SKM-1 (cell line): ENCODE results near the gene HIRA.
"Not testable (repeated sequence)": the region's sequence is repeated elsewhere in the genome, so short reads cannot be mapped to it uniquely, and the experiment has no call there.

Experiments
- DNase-seq: peaks from one replicate; lab custom pipeline; 2025; ENCODE audit not compliant: unreplicated experiment; lab: John Stamatoyannopoulos, UW

Gene HIRA

DNA sequence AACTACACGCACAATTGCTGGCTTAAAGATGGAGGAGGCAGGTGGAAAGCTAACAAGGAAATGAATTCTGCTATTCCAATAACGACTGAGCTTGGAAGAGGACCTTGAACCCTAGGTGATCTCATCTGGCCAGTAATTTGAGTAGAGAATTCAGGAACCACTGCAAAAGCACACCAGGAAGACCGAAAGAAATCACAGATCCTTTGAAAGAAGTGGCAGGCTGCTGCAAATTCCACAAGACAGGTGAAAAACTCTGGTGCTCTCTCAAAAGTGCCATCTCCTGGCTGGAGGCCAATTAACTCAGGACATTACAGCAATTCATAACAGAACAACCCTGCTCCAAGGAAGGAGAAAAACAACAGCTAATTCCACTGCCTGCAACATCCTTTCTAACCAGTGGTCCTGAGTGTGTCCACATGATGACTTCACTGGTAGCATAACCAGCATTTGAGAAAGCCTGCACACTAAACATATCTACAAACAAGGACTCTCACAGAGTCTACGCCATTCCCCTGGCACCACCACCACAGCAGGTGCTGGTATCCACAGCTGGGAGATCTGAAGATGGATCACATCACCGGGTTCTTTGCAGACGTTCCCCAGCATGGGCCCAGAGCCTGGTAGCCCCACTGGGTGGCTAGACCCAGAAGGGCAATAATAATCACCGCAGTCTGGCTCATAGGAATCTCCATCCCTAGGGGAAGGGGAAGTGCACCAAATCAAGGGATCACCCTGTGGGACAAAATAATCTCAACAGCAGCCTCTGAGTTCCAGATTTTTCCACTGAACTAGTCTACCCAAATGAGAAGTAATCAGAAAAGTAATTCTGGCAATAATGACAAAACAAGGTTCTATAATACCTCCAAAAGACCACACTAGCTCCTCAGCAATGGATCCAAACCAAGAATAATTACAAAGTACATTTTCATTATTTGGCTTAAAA is 95.1 kb downstream of the HIRA start:
- DNase-seq: no peak

DNA sequence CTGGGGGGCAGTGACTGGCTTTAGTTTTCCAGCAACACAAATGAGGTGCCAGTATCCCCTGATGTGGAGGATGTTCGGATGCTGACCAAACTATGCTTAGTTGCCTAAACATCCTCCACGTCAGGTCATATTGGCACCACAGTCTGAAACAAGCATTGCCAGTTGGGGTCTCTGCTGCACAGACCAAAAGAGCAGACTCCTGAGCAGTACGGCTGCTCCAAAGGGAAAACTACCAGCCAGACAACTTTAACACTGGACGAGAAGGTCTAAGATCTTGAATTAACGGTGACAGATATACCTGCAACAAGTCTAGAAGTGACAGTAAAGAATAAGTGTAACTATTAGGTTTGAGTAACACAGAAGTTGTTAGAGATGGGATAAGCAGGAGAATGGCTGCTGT is 99.6 kb downstream of the HIRA start:
- no peak for DNase-seq

DNA sequence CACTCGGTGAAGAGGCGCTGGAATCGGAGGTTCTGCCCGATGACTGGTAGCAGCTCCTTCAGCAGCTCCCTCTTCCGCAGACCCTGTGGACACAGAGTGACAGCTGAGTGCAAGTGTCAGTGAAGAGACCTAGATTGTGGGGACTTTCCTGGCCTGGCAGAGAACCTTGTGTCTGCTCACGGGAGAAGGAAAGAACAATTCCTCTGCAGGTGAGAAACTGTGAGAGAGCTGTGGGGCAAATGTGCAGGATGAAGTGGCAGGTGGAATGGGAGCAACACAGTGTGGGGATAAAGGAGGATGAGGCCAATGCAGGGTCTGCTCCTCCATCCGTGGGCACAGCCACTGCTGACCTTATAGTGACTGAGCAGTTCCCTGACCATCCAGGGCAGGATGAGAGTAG is 100.1 kb downstream of the HIRA start:
- DNase-seq: no peak

DNA sequence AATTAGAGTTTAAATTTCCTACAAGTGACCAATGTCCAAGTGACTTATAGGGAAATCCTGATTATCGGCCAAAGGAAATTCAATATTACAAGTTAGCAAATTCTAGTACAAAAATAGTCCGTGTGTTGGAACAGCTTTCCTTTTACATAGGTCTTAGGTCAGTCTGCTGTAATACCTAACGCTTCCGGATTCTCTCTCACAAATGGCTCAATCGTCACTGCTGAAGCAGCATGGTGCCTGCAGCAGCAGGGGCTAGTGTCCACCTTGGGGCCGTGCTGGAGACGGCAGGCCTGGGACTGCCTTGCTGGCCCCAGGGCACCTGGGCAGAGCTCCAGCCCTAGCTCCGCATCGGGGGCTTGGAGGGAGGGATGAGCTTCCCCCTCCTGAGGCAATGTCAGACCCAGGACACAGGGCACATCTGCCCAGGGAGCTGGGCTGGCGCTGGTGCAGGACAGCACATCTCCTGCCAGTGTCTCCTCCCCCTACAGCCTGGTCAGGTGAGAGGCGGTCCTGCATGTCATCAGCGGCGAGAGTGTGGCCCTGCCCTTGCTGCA is 100.6 kb downstream of the HIRA start:
- DNase-seq: no peak

DNA sequence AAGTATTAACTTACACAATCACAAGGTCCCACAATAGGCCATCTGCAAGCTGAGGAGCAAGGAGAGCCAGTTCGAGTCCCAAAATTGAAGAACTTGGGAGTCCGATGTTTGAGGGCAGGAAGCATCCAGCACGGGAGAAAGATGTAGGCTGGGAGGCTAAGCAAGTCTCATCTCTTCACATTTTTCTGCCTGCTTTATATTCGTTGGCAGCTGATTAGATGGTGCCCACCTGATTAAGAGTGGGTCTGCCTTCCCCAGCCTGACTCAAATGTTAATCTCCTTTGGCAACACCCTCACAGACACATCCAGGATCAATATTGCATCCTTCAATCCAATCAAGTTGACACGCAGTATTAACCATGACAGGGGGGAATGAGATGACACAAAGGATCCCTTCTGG is 101.3 kb downstream of the HIRA start:
- DNase-seq: not testable (repeated sequence)

DNA sequence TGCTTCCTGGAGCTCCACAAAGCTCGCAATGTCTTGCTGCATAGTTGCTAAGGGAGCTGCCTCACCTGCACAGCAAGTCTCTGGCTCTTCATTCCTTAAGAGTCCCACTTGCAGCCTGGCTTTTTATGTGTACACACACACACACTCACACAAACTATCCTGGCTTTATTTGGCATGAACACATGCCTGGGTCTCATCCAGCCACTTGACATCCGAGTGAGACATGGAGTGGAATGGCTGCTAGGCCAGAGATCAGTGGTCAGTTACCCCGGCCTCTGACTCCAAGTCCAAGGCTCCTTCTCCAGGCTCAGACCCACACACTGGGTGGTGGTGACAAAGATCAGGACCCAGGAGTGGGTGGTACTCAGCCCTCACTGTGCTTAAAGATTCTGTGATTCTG is 102.1 kb downstream of the HIRA start:
- no peak for DNase-seq

DNA sequence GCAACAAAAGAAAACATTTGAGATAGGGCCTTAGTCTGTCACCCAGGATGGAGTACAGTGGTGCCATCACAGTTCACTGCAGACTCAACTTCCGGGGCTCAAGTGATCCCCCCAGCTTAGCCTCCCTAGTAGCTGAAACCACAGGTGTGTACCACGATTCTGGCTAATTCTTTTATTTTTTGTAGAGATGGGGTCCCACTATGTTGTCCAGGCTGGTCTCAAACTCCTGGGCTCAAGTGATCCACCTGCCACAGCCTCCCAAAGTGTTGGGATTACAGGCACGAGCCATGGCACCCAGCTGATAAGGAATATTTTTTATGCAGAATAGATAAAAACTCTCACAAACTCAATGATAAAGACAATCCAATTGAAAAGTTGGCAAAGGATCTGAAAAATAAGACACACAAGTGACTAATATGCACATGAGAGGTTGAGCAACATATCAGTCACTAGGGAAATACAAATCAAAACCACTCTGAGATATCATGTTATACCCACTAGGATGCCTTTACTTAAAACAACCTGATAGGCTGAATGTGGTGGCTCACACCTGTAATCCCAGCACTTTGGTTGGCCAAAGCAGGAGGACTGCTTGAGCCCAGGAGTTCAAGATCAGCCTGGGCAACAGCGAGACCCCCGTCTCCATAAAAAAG is 106.1 kb downstream of the HIRA start:
- no peak for DNase-seq

DNA sequence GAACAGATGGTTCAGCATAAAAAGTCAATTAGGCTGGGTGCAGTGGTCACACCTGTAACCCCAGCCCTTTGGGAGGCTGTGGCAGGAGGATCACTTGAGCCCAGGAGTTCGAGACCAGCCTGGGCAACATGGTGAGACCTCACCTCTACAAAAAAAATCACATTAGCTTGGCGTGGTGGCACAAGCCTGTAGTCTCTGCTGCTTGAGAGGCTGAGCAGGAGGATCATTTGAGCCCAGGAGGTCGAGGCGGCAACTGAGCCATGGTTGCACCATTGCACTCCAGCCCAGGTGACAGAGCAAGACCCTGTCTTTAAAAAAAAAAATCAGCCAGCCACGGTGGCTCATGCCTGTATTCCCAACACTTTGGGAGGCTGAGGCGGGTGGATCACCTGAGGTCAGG is 108.1 kb downstream of the HIRA start:
- not testable (repeated sequence) for DNase-seq

DNA sequence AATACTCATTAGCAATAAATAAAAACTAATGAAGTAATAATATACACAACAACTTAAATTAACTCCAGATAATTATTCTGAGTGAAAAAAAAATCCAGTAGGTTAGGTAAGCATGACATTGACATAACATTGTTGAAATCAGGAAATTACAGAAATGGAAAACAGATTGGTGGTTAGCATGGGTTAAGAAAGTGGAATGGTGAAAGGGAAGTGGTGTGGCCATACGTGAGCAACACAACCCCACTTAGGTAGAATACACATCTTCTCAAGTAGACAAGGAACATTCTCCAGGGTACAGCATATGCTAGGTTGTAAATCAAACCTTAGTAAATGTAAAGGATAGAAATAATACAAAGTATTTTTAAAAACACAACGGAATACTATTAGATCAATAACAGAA is 109.8 kb downstream of the HIRA start:
- DNase-seq: peak; percentile 26

DNA sequence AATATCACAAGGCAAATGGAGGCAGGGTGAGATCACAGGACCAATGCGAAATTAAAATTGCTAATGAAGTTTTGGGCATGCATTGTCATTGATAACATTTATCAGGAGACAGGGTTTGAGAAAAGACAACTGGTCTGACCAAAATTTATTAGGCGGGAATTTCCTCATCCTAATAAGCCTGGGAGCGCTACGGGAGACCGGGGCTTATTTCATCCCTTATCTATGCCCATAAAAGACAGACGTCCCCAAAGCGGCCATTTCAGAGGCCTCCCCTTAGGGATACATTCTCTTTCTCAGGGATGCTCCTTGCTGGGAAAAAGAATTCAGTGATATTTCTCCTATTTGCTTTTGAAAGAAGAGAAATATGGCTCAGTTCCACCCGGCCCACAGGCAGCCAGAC is 111.4 kb downstream of the HIRA start:
- DNase-seq: not testable (repeated sequence)

DNA sequence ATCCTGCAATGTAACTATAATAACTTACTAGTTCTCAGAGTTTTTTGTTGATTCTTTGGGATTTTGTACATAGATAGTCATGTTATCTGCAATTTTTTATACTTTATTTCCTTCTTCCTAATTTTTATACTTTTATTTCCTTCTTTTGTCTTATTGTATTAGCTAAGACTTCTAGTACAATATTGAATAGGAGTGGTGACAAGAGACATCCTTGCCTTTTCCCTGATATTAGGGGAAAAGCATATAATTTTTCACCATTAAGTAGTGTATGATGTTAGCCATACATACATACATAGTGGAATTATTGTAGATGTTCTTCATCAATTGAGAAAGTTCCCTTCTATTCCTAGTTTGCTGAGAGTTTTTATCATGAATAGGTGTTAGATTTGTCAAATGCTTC is 112.3 kb downstream of the HIRA start:
- DNase-seq: no peak

DNA sequence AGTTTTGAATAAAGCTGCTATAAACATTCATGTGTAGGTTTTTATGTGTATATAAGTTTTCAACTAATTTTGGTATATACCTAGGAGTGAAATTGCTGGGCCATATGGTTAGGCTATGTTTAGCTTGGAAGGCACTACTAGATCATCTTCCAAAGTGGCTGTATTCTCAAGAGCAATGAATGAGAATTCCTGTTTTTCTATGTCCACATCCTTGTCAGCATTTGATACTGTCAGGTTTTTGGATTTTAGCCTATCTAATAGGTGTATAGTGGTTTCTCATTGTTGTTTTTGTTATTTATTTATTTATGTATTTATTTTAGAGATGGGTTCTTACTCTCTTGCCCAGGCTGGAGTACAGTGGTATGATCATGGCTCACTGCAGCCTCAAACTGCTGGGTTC is 113.7 kb downstream of the HIRA start:
- DNase-seq: no peak

DNA sequence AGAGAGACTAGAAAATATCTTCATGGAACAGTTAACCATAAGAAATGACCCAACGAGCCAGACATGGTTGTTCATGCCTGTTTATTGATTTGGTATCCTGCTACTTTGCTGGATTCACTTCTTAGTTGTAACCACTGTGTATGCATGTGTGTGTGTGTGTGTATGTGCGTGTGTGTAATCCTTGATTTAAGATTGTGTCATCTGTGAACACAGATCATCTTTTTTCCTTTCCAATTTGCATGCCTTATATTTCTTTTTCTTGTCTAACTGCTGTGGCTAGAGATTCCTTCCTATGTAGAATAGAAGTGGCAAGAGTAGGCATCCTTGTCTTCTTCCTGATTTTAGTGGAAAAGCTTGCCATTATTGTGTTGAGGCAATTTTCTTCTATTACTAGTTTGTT is 123.7 kb downstream of the HIRA start:
- DNase-seq: no peak

DNA sequence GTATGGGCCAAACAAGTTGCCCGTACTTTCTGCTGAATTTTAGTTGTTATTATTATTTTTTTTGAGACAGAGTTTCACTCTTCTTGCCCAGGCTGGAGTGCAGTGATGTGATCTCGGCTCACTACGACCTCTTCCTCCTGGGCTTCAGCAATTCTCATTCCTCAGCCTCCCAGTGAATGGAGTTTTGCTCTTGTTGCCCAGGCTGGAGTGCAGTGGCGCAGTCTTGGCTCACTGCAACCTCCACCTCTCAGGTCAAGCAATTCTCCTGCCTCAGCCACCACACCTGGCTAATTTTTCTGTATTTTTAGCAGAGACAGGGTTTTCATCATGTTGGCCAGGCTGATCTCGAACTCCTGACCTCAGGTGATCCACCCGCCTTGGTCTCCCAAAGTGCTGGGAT is 125.0 kb downstream of the HIRA start:
- DNase-seq: not testable (repeated sequence)

DNA sequence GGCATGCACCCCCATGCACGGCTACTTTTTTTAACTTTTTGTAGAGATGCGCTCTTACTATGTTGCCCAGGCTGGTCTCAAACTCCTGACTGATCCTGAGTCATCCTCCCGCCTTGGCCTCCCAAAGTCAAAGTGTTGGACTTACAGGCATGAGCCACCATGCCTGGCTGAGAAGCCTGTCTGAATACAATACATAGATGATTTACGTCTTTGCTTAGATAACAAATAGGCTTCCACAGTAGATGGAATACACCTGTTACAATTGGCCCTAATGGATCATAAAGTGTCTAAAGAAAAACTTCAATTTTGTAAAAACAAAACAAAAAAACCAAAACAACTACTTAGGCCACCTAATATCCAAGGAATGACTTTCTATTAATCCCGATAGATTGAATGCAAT is 127.0 kb downstream of the HIRA start:
- DNase-seq: no peak

DNA sequence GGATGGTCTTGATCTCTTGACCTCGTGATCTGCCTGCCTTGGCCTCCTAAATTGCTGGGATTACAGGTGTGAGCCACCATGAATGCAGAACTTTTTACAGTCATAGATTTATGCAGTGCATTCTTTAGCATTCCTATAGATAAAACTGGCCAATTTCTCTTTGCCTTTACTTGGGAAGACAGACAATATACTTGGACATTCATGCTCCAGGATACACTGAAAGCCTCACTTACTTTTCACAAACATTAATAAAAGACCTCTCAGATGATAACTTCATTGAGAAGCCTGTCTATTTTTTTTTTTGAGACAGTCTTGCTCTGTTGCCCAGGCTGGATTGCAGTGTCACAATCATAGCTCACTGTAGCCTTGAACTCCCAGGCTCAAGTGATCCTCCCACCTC is 127.7 kb downstream of the HIRA start:
- DNase-seq: no peak

DNA sequence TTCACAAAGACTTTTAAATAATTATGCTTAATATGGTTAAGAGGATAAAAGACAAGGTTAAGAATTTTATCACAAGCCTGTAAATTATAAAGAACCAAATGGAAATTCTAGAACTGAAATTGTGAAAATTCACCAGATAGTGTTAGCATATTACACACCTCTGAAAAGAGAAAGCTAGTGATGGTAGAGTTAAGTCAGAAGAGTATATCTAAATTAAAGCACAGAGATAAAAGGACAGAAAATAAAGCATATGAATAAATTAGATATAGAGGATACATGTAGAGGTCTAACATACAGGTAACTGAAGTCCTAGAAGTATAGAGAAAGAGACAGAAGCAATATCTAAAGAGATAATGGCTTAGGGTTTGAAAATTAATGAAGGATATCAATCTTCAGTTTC is 135.8 kb downstream of the HIRA start:
- no peak for DNase-seq

DNA sequence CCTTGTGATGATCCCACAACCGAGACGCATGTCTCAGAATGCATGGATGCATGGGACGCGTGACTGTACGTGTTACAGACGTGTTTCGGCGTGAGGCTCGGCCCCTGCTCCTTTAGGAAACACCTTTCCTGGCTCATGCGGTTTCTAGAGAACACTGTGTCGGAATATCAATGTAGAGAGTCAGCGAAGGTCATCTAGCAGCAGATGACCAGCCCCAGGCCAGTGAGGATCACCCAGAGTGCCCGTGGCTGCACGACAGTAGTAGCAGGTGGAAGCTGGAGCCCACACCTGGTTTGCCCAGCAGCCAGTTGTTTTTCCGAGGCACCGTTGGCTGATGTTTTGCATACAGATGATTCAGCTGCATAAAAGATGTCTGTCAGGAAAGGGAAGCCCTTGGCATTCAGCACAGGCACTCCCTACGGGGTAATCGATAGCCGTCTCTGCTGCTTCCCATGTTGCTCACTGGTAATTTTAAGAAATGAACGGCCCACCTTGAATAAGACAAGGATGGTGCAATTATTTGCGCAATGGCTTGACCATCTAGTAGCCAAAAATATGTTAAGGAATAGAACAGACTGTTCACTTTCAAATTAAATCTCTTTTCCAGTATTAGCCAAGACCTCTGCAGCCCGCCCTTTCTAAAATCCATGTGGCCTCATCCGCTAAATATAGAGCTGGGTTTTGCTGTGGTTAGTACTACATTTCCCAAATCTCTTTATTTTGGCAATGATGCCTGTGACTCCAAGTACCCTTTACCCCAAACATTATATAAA is 138.9 kb downstream of the HIRA start:
- DNase-seq: peak; percentile 15

DNA sequence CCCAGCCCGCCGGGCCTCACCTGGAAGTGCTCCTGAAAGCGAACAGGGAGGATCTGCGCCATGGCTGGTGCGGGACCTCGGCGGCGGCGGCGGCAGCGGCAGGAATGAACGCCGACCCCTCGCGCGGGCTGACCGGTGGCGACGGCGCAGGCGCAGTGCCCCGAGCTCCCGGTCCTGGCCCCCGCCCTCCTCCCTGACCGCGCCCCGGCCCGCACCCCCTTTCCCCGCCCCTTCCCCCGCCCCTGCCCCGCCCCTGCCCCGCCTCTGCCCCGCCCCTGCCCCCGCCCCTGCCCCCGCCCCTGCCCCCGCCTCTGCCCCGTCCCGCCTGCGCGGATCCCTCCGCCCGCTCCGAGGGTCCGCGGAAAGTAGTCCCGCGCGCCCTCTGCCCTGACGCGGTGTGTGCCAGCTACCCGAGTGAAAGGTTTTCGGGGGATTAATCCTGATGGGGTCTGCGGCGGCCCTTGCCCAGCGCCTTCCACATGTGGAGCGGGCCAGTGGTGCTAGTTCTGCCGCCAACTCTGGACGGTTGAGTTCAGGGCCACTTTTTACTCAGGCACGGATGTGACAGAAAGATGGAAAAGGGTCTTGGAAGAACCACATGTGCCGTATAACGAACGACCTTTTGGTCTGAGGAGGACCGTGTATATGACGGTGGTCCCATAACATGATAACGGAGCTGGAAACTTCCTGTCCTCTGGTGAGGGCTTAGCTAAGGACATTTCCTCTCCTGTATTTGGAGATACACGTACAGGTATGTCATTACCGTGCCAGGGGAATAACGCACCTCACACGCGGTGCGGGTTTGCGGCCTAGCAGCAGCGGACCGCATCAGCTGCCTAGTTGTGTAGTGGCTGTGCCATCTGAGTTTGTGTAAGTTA is 139.7 kb downstream of the HIRA start, which contains the start of gene CLTCL1:
CLTCL1 (minus strand) TSS at position 140 of the 878 bp plus-strand sequence; CDS start at position 62, 78 bp downstream.
- peak; percentile 50 for DNase-seq

DNA sequence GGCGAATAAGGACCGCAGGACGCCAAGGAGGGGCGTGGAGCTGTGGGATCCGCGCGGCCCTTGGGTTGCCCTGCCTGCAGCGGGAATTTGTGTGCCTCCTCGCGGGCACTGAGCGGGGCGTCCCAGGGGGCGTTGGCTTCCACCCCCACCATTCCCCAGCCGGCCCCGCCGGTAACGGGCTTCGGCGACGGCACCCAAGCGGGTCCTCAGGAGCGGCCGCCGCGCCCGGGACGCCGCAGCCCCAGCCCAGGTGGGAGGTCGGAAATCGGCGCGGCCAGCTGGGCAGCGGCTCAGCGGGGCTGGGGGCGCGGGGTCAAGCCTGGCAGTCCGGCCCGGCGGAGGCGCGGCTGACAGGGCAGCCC is 140.3 kb downstream of the HIRA start:
- no peak for DNase-seq
